ENCODE measurements around the gene TMEM9. TPM values are rescaled to one million over a fixed set of nuclear protein-coding genes. Genes with fewer than 3 reads are reported as not detected.
"Not testable (repeated sequence)": the region's sequence is repeated elsewhere in the genome, so short reads cannot be mapped to it uniquely, and the experiment has no call there.

Gene TMEM9
- total RNA-seq, 4 donors from 2014 or later = 73.6 to 163 (median 117) TPM

GRCh38 chr1:201167041-201167991 lies 13.0 kb upstream of the TMEM9 start:
- Histone ChIP-seq H3K27me3 (no peaks in the 10 kb centered on the region), H3K4me3 (no peak overlapping the region), H3K9me3 (no peaks in the 10 kb centered on the region), H3K27ac (no peak overlapping the region), H3K36me3 (no peaks in the 10 kb centered on the region), H3K4me1 (no peaks in the 10 kb centered on the region)
- TF ChIP-seq, protein P1, sequence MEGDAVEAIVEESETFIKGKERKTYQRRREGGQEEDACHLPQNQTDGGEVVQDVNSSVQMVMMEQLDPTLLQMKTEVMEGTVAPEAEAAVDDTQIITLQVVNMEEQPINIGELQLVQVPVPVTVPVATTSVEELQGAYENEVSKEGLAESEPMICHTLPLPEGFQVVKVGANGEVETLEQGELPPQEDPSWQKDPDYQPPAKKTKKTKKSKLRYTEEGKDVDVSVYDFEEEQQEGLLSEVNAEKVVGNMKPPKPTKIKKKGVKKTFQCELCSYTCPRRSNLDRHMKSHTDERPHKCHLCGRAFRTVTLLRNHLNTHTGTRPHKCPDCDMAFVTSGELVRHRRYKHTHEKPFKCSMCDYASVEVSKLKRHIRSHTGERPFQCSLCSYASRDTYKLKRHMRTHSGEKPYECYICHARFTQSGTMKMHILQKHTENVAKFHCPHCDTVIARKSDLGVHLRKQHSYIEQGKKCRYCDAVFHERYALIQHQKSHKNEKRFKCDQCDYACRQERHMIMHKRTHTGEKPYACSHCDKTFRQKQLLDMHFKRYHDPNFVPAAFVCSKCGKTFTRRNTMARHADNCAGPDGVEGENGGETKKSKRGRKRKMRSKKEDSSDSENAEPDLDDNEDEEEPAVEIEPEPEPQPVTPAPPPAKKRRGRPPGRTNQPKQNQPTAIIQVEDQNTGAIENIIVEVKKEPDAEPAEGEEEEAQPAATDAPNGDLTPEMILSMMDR (IDR thresholded peaks at IDR 0.05) = no peak
- TF ChIP-seq POLR2A (IDR thresholded peaks at IDR 0.05) = no peak
- DNase-seq = no peak
- intact Hi-C loops (cut with DNase I; ENCODE audit: low total_unique reads) = no loop called here

GRCh38 chr1:201164645-201165044 lies 10.4 kb upstream of the TMEM9 start:
- no peaks in the 10 kb centered on the region for H3K9me3 ChIP-seq
- intact Hi-C loops (cut with DNase I; ENCODE audit: low total_unique reads) = no loop called here
- no peaks in the 10 kb centered on the region for H3K36me3 ChIP-seq
- no peaks in the 10 kb centered on the region for H3K4me1 ChIP-seq
- no peak for TF ChIP-seq POLR2A (IDR thresholded peaks at IDR 0.05)
- TF ChIP-seq, protein P1 (IDR thresholded peaks at IDR 0.05) = no peak
- DNase-seq = no peak
- no peak overlapping the region for H3K27ac ChIP-seq
- no peaks in the 10 kb centered on the region for H3K27me3 ChIP-seq
- H3K4me3 ChIP-seq = no peak overlapping the region

- TF ChIP-seq POLR2A (IDR thresholded peaks at IDR 0.05) = no peak
- TF ChIP-seq, protein P1 (IDR thresholded peaks at IDR 0.05) = no peak
- H3K9me3 ChIP-seq = no peaks in the 10 kb centered on the region
- no peaks in the 10 kb centered on the region for H3K4me1 ChIP-seq
- intact Hi-C loops (cut with DNase I; ENCODE audit: low total_unique reads) = no loop called here
- H3K27me3 ChIP-seq = no peaks in the 10 kb centered on the region
- DNase-seq = no peak
- H3K36me3 ChIP-seq = no peaks in the 10 kb centered on the region
- H3K4me3 ChIP-seq = no peak overlapping the region
- no peak overlapping the region for H3K27ac ChIP-seq
Measured at GRCh38 chr1:201163707-201164106, 9.4 kb upstream of the TMEM9 start.

DNA sequence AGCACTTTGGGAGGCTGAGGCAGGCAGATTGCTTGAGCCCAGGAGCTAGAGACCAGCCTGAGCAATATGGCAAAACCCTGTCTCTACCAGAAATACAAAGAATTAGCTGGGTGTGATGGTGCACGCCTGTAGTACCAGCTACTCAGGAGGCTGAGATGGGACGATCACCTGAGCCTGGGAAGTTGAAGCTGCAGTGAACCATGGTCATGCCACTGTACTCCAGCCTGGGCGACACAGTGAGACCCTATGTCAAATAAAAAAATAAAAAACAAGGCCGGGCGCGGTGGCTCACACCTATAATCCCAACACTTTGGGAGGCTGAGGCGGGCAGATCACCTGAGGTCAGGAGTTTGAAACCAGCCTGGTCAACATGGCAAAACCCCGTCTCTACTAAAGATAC lies 8.8 kb upstream of the TMEM9 start:
- H3K27me3 ChIP-seq; H3K27ac ChIP-seq; H3K4me1 ChIP-seq; intact Hi-C loops (cut with DNase I; ENCODE audit: low total_unique reads); H3K36me3 ChIP-seq; DNase-seq; H3K9me3 ChIP-seq; H3K4me3 ChIP-seq: not testable (repeated sequence)

DNA sequence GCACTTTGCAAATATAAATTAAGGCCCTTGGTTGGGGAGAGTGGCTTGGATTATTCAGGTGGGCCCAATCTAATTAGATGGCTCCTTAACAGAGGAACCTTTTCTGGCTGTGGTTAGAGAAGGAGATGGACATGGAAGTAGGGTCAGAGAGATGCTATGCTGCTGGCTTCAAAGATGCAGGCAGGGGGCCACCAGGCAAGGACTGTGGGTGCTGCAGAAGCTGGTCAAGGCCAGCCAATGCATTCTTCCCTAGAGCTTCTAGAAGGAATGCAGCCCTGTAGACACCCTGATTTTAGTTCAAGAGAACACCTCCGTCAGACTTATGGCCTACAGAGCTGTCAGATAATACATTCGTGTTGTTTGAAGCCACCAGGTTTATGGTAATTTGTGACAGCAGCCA lies 3.7 kb upstream of the TMEM9 start:
- intact Hi-C loops (cut with DNase I; ENCODE audit: low total_unique reads) = no loop called here
- no peak overlapping the region for H3K4me3 ChIP-seq
- no peak for DNase-seq
- TF ChIP-seq, protein P1 (IDR thresholded peaks at IDR 0.05) = no peak
- no peak for TF ChIP-seq POLR2A (IDR thresholded peaks at IDR 0.05)
- H3K27me3 ChIP-seq = no peaks in the 10 kb centered on the region
- no peaks in the 10 kb centered on the region for H3K36me3 ChIP-seq
- no peak overlapping the region for H3K27ac ChIP-seq
- peaks cover 0 to 2% of the 10 kb centered on the region in 2 donors for H3K4me1 ChIP-seq
- H3K9me3 ChIP-seq = no peaks in the 10 kb centered on the region
